Muscle layer of colon (tissue), 2 donors: Measurements from ENCODE around the gene TMIGD1.

Source experiments
- H3K27ac ChIP-seq: one replicate; pipeline ENCODE4 v1.7.0; 2013; ENCODE audit warnings: low read depth, mild to moderate bottlenecking, low read length, moderate library complexity
- H3K27me3 ChIP-seq, 2 donors: one replicate each; pipeline ENCODE4 v1.7.0; 2013; ENCODE audit warnings: low read length in 2 of 2, mild to moderate bottlenecking in 2 of 2; ENCODE audit not compliant: insufficient read depth in 2 of 2, control insufficient read depth in 1 of 2
- H3K36me3 ChIP-seq: one replicate; pipeline ENCODE4 v1.7.0; 2013; ENCODE audit warnings: mild to moderate bottlenecking, low read length; ENCODE audit not compliant: insufficient read depth
- H3K4me1 ChIP-seq: one replicate; pipeline ENCODE4 v1.7.0; 2013; ENCODE audit warnings: mild to moderate bottlenecking, low read length; ENCODE audit not compliant: insufficient read depth
- H3K4me3 ChIP-seq, 2 donors: one replicate each; pipeline ENCODE4 v1.7.0; 2013; ENCODE audit warnings: low read length in 2 of 2, low read depth in 1 of 2, mild to moderate bottlenecking in 1 of 2, moderate library complexity in 1 of 2
- H3K9ac ChIP-seq: one replicate; pipeline ENCODE4 v1.7.0; 2013; ENCODE audit warnings: low read length
- H3K9me3 ChIP-seq: one replicate; pipeline ENCODE4 v1.7.0; 2013; ENCODE audit warnings: mild to moderate bottlenecking, low read length
- donor health status: abdominal sarcoma.
- donor health status: Adenocarcinoma of cecum.

The TMIGD1 gene

GRCh38 chr17:30299000-30299399 lies 34.9 kb downstream of the TMIGD1 start:
- no peaks in the 10 kb centered on the region for H3K4me1 ChIP-seq
- no peaks in the 10 kb centered on the region for H3K36me3 ChIP-seq
- no peak overlapping the region for H3K4me3 ChIP-seq

GRCh38 chr17:30297715-30298114 lies 36.1 kb downstream of the TMIGD1 start:
- H3K9me3 ChIP-seq = no peaks in the 10 kb centered on the region
- no peaks in the 10 kb centered on the region for H3K36me3 ChIP-seq
- no peak overlapping the region for H3K4me3 ChIP-seq
- H3K27ac ChIP-seq = no peak overlapping the region
- no peaks in the 10 kb centered on the region for H3K27me3 ChIP-seq
- H3K9ac ChIP-seq = no peak overlapping the region
- no peaks in the 10 kb centered on the region for H3K4me1 ChIP-seq

More at GRCh38 chr17:30299000-30299399, 34.9 kb downstream of the TMIGD1 start:
- no peak overlapping the region for H3K9ac ChIP-seq
- no peaks in the 10 kb centered on the region for H3K27me3 ChIP-seq
- H3K9me3 ChIP-seq = no peaks in the 10 kb centered on the region
- no peak overlapping the region for H3K27ac ChIP-seq

- H3K36me3 ChIP-seq = no peaks in the 10 kb centered on the region
- no peaks in the 10 kb centered on the region for H3K4me1 ChIP-seq
- H3K9ac ChIP-seq = no peak overlapping the region
- H3K9me3 ChIP-seq = no peaks in the 10 kb centered on the region
- no peaks in the 10 kb centered on the region for H3K27me3 ChIP-seq
- no peak overlapping the region for H3K4me3 ChIP-seq
- H3K27ac ChIP-seq = no peak overlapping the region
Measured at GRCh38 chr17:30296499-30297080, 37.3 kb downstream of the TMIGD1 start.

- Histone ChIP-seq H3K9ac (peak overlapping the region; percentile 55), H3K9me3 (no peaks in the 10 kb centered on the region), H3K4me3 (peak overlapping the region; percentile 58 to 98), H3K36me3 (peaks cover 9% of the 10 kb centered on the region), H3K4me1 (peaks cover 12% of the 10 kb centered on the region), H3K27ac (peak overlapping the region; percentile 74), H3K27me3 (no peaks in the 10 kb centered on the region)
Measured at GRCh38 chr17:30292286-30292858, 41.5 kb downstream of the TMIGD1 start.

- Histone ChIP-seq H3K27ac (peak within 1 kb of the TSS; percentile 74), H3K9ac (peak within 1 kb of the TSS; percentile 66), H3K9me3 (no peaks in the 10 kb centered on the region), H3K4me3 (peak within 1 kb of the TSS; percentile 87 to 98), H3K36me3 (peaks cover 15% of the 10 kb centered on the region), H3K4me1 (peaks cover 12% of the 10 kb centered on the region), H3K27me3 (no peaks in the 10 kb centered on the region)
Measured at GRCh38 chr17:30291543-30292285, 42.1 kb downstream of the TMIGD1 start, which contains the start of gene BLMH. Gene BLMH (minus strand): TSS chr17:30291944. CDS start chr17:30291819, 125 bp downstream.

- Histone ChIP-seq H3K36me3 (peaks cover 20% of the 10 kb centered on the region), H3K4me1 (peaks cover 12% of the 10 kb centered on the region), H3K27ac (peak overlapping the region; percentile 63), H3K9ac (peak overlapping the region; percentile 66), H3K27me3 (no peaks in the 10 kb centered on the region), H3K9me3 (no peaks in the 10 kb centered on the region), H3K4me3 (peak overlapping the region; percentile 87 to 98)
Measured at GRCh38 chr17:30290696-30291542, 42.9 kb downstream of the TMIGD1 start.

- H3K36me3 ChIP-seq = peaks cover 28% of the 10 kb centered on the region
- no peaks in the 10 kb centered on the region for H3K9me3 ChIP-seq
- H3K4me1 ChIP-seq = peaks cover 12% of the 10 kb centered on the region
- H3K9ac ChIP-seq = no peak overlapping the region
- no peak overlapping the region for H3K4me3 ChIP-seq
- H3K27me3 ChIP-seq = no peaks in the 10 kb centered on the region
- H3K27ac ChIP-seq = no peak overlapping the region
Measured at GRCh38 chr17:30290077-30290476, 43.8 kb downstream of the TMIGD1 start.

- H3K27ac ChIP-seq = no peak overlapping the region
- no peak overlapping the region for H3K4me3 ChIP-seq
- no peaks in the 10 kb centered on the region for H3K4me1 ChIP-seq
- no peaks in the 10 kb centered on the region for H3K9me3 ChIP-seq
- H3K9ac ChIP-seq = no peak overlapping the region
- H3K27me3 ChIP-seq = no peaks in the 10 kb centered on the region
- peaks cover 27% of the 10 kb centered on the region for H3K36me3 ChIP-seq
Measured at GRCh38 chr17:30279156-30279555, 54.7 kb downstream of the TMIGD1 start.

GRCh38 chr17:30278032-30278431 lies 55.8 kb downstream of the TMIGD1 start:
- Histone ChIP-seq H3K36me3 (peaks cover 33% of the 10 kb centered on the region), H3K9me3 (no peaks in the 10 kb centered on the region), H3K4me1 (no peaks in the 10 kb centered on the region), H3K9ac (no peak overlapping the region), H3K27ac (no peak overlapping the region), H3K4me3 (no peak overlapping the region), H3K27me3 (no peaks in the 10 kb centered on the region)

GRCh38 chr17:30275911-30276310 lies 57.9 kb downstream of the TMIGD1 start:
- no peaks in the 10 kb centered on the region for H3K4me1 ChIP-seq
- no peak overlapping the region for H3K4me3 ChIP-seq
- peaks cover 45% of the 10 kb centered on the region for H3K36me3 ChIP-seq
- H3K9me3 ChIP-seq = no peaks in the 10 kb centered on the region
- no peaks in the 10 kb centered on the region for H3K27me3 ChIP-seq
- no peak overlapping the region for H3K9ac ChIP-seq
- no peak overlapping the region for H3K27ac ChIP-seq

GRCh38 chr17:30274887-30275286 lies 59.0 kb downstream of the TMIGD1 start:
- no peak overlapping the region for H3K27ac ChIP-seq
- no peaks in the 10 kb centered on the region for H3K4me1 ChIP-seq
- H3K4me3 ChIP-seq = no peak overlapping the region
- H3K36me3 ChIP-seq = peaks cover 51% of the 10 kb centered on the region
- H3K27me3 ChIP-seq = no peaks in the 10 kb centered on the region
- H3K9me3 ChIP-seq = no peaks in the 10 kb centered on the region
- no peak overlapping the region for H3K9ac ChIP-seq
